Coronary artery (tissue), 2 donors: ENCODE results near the gene KRTAP19-7.

Experiments used
- DNase-seq: peaks from one replicate; pipeline ENCODE4 v3.0.0-alpha.2; 2017; ENCODE audit warnings: low spot score
- H3K27ac ChIP-seq, 2 donors: fragments of 200-600 bp; sonication (generic); one replicate each; pipeline ENCODE4 v1.5.1; 2016 to 2019
- H3K4me3 ChIP-seq: fragments of 200-600 bp; sonication (generic); 2 replicates; pipeline ENCODE4 v1.5.1; 2016; ENCODE audit warnings: mild to moderate bottlenecking, moderate library complexity
- TF ChIP-seq, protein P1 (sequence below): fragments of 200-600 bp; sonication (generic); IDR thresholded peaks from one replicate; pipeline ENCODE4 v1.5.1; 2019; ENCODE audit warnings: antibody characterized with exemption

Gene KRTAP19-7

DNA sequence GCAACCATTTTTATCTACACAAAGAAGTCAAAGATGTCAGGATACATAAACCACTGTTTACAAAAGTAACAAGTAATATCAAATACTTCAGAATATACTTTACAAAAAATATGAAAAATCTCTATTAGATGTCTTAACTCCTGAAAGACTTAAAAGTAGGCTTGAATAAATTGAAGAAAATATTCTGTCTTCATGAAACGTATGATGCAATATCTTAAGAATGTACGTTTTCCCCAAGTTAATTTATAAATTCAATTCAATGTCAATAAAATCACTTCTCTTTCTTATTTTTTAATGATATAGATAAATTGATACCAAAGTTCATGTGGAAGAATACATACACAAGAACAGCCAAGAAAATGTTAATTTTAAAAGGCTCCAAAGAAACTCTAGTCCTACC lies 6.0 kb downstream of the KRTAP19-7 start:
- TF ChIP-seq, protein P1, sequence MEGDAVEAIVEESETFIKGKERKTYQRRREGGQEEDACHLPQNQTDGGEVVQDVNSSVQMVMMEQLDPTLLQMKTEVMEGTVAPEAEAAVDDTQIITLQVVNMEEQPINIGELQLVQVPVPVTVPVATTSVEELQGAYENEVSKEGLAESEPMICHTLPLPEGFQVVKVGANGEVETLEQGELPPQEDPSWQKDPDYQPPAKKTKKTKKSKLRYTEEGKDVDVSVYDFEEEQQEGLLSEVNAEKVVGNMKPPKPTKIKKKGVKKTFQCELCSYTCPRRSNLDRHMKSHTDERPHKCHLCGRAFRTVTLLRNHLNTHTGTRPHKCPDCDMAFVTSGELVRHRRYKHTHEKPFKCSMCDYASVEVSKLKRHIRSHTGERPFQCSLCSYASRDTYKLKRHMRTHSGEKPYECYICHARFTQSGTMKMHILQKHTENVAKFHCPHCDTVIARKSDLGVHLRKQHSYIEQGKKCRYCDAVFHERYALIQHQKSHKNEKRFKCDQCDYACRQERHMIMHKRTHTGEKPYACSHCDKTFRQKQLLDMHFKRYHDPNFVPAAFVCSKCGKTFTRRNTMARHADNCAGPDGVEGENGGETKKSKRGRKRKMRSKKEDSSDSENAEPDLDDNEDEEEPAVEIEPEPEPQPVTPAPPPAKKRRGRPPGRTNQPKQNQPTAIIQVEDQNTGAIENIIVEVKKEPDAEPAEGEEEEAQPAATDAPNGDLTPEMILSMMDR = no peak
- DNase-seq = no peak
- Histone ChIP-seq H3K4me3 (no peak overlapping the region), H3K27ac (no peak overlapping the region)

GRCh38 chr21:30552782-30553181 lies 8.3 kb downstream of the KRTAP19-7 start:
- no peak for DNase-seq
- Histone ChIP-seq H3K27ac (no peak overlapping the region), H3K4me3 (no peak overlapping the region)
- TF ChIP-seq, protein P1 = no peak

GRCh38 chr21:30541764-30542163 lies 19.4 kb downstream of the KRTAP19-7 start, which contains the start of gene KRTAP19-6:
KRTAP19-6 (minus strand) TSS chr21:30541864; CDS start chr21:30541833, 31 bp downstream.
- no peak within 1 kb of the TSS for H3K4me3 ChIP-seq
- TF ChIP-seq, protein P1 = no peak
- no peak within 1 kb of the TSS for H3K27ac ChIP-seq
- no peak for DNase-seq

- Histone ChIP-seq H3K4me3 (no peak overlapping the region), H3K27ac (no peak overlapping the region)
- no peak for DNase-seq
- TF ChIP-seq, protein P1 = no peak
Measured at GRCh38 chr21:30518876-30519275, 42.2 kb downstream of the KRTAP19-7 start.

GRCh38 chr21:30515681-30516080 lies 45.4 kb downstream of the KRTAP19-7 start:
- no peak for DNase-seq
- Histone ChIP-seq H3K27ac (no peak overlapping the region), H3K4me3 (no peak overlapping the region)
- TF ChIP-seq, protein P1 = no peak
